Keratinocyte (primary cell): ENCODE results near the gene RRAS2.

Source experiments
- CTCF ChIP-seq, 3 experiments: IDR thresholded peaks in 1 of 3; conservative IDR thresholded peaks in 1 of 3; optimal IDR thresholded peaks in 1 of 3; 2 replicates in 2 of 3; 3 replicates in 1 of 3; pipeline versions ENCODE3 to v1.5.1; 2011; ENCODE audit warnings: low read length in 3 of 3, mild to moderate bottlenecking in 3 of 3, moderate library complexity in 2 of 3, control low read depth in 1 of 3, inconsistent platforms in 1 of 3; ENCODE audit not compliant: insufficient read depth in 2 of 3; ENCODE audit errors: extremely low read depth in 1 of 3
- EZH2 ChIP-seq: IDR thresholded peaks from one replicate; pipeline ENCODE4 v1.6.1; 2012; ENCODE audit warnings: inconsistent platforms, mild to moderate bottlenecking, low read length, moderate library complexity

DNA sequence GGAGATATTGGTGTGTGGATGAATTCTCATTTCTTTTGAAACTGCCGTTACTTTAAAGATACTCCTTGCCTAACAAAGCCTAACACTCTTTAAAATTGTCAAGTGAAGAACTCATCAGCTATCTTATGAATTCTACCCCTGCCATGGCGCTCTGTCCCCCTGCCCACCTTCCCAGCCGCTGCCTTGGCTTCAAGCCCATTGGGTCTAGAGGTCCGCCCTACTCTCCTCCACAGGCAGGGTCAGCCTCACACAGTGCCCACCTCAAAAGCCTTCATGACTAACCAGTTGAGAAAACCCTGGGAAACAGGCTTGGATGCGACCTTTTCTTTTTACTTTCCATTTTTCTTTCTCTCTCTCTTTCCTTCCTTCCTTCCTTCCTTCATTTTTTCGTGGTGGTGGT, 128.6 kb downstream of the RRAS2 start:
- TF ChIP-seq CTCF (optimal IDR thresholded peaks at IDR 0.05 in 1 of 3, IDR thresholded peaks at IDR 0.05 in 1 of 3, conservative IDR thresholded peaks at IDR 0.05 in 1 of 3; ENCODE audit: extremely low read depth in 1 of 3, insufficient read depth in 2 of 3, low read length in 3 of 3) (no peak), EZH2 (no peak)
